Subcutaneous adipose tissue (tissue), 4 donors: ENCODE results near the gene MZT1. TPM values are rescaled to one million over a fixed set of nuclear protein-coding genes. Genes with fewer than 3 reads are reported as not detected.

Experiments used
- CTCF ChIP-seq: fragments of 450-650 bp; IDR thresholded peaks from one replicate; pipeline ENCODE4 v1.5.1; 2016; ENCODE audit warnings: low read depth, mild to moderate bottlenecking, control low read depth, antibody characterized with exemption, moderate library complexity
- small RNA-seq: library from RNA; depleted of rRNA; stranded (forward); fragments of <200 nt; gene quantifications from one replicate; pipeline ENCODE3, GENCODE V24; 2016
- total RNA-seq, 4 donors: library from RNA; depleted of rRNA; stranded (reverse); fragments of >200 nt; gene quantifications; one replicate each; pipeline ENCODE4 v1.1.0, GENCODE V29; 2016

MZT1 gene
- total RNA-seq, 4 donors from 2014 or later = 4.5 to 10.9 (median 8.8) TPM

DNA sequence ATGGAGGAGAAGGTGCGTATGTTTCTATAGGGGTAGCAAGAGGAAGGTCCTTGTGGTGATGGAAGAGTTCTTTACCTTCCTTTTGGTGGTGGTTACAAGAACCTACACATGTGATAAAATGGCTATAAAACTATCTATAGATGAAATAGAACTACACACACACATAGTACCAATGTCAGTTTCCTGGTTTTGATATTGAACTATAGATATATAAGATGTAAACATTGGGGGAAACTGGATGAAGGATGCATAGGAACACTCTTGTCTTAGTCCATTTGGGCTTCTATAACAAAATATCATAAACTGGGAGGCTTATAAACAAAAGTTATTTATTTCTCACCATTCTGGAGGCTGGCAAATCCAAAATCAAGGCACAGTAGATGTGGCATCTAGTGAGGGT is 47.1 kb downstream of the MZT1 start:
- TF ChIP-seq CTCF = no peak

DNA sequence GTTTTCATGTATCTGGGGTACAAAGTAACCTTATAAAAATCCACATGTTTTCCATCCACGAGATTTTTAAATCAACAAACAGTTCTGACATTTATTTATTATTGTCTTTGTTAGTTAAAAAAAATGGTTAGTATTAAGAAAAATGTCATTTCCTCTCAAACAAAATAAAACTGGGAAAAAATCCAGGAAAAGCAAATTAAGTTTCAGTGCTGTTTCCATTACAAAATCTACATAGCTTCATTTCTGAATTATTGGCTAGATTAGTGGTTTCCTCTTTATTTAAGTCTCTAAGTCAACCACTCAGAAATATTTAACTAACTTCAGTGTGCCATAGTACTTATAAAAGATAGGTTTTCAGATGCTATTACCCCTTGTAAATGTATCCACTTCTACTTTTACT is 49.1 kb downstream of the MZT1 start:
- no peak for TF ChIP-seq CTCF

DNA sequence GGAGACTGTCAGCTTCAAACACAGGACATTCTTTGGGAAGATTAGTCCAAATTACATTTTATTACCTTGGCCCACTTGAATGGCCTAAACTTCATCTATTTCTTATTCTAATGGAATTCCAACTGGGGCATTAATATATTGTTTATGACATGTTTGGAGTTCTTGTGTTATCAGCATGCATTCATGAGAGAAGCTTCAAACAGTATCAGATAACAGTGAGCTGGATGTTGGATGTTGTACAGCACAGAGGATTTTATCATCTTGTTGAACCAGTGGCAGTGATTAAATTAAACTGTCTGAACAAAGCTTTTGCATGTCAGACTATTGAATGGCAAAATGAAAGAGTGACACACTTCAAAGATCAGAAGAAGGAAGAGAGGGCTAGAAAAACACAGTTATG is 50.0 kb downstream of the MZT1 start:
- no peak for TF ChIP-seq CTCF

DNA sequence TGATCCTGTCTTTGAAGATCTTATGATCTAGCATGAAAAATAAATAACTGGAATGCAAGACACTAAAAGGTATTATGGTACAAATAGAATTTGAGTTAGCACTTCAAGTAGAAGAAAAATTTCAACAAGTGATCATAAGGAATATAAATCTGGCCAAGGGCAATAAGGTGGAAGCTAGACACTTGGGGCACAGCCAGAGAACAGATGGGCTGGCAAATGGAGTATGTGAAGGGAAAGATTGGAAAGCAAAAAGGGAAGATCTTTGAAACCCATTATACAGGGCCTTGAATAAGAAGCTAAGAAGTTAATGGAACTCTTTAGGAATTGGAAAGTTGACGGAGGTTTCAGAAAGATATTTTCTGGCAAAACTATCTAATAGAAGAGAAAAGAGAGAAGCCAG is 61.0 kb downstream of the MZT1 start:
- no peak for TF ChIP-seq CTCF

- TF ChIP-seq CTCF = no peak
Measured at GRCh38 chr13:72662548-72662947, 64.9 kb downstream of the MZT1 start.

Small RNAs within 50 kb of the gene (small RNA-seq; reads per million reads assigned to genes)
- gene RNU6-80P = not detected

Other genes with a start within 250 kb of the MZT1 start
- gene BORA, start 294 bp upstream of the MZT1 start, total RNA-seq = 1 to 10 TPM; 2.3 to 6.2 (median 3.5) TPM
- gene DIS3, start 54.3 kb upstream of the MZT1 start, total RNA-seq = 10 to 100 TPM; 23.6 to 30.8 (median 28.1) TPM
- 10 to 100 TPM; 13.2 to 54.0 (median 30.6) TPM for gene PIBF1, start 54.5 kb upstream of the MZT1 start, total RNA-seq